ENCODE results near the gene BRCA1.
"Not testable (repeated sequence)": the region's sequence is repeated elsewhere in the genome, so short reads cannot be mapped to it uniquely, and the experiment has no call there.

Gene BRCA1

DNA sequence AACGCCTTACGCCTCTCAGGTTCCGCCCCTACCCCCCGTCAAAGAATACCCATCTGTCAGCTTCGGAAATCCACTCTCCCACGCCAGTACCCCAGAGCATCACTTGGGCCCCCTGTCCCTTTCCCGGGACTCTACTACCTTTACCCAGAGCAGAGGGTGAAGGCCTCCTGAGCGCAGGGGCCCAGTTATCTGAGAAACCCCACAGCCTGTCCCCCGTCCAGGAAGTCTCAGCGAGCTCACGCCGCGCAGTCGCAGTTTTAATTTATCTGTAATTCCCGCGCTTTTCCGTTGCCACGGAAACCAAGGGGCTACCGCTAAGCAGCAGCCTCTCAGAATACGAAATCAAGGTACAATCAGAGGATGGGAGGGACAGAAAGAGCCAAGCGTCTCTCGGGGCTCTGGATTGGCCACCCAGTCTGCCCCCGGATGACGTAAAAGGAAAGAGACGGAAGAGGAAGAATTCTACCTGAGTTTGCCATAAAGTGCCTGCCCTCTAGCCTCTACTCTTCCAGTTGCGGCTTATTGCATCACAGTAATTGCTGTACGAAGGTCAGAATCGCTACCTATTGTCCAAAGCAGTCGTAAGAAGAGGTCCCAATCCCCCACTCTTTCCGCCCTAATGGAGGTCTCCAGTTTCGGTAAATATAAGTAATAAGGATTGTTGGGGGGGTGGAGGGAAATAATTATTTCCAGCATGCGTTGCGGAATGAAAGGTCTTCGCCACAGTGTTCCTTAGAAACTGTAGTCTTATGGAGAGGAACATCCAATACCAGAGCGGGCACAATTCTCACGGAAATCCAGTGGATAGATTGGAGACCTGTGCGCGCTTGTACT is at the start of gene BRCA1:
TSS of gene BRCA1 (minus strand) at position 232 of the 834 bp plus-strand sequence. CDS start 1,268 bp downstream, outside the sequence.
- peak within 1 kb of the TSS; percentile 78 for H3K4me3 ChIP-seq (ENCODE audit: low read depth, low read length)
- TF ChIP-seq, protein P1, sequence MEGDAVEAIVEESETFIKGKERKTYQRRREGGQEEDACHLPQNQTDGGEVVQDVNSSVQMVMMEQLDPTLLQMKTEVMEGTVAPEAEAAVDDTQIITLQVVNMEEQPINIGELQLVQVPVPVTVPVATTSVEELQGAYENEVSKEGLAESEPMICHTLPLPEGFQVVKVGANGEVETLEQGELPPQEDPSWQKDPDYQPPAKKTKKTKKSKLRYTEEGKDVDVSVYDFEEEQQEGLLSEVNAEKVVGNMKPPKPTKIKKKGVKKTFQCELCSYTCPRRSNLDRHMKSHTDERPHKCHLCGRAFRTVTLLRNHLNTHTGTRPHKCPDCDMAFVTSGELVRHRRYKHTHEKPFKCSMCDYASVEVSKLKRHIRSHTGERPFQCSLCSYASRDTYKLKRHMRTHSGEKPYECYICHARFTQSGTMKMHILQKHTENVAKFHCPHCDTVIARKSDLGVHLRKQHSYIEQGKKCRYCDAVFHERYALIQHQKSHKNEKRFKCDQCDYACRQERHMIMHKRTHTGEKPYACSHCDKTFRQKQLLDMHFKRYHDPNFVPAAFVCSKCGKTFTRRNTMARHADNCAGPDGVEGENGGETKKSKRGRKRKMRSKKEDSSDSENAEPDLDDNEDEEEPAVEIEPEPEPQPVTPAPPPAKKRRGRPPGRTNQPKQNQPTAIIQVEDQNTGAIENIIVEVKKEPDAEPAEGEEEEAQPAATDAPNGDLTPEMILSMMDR (IDR thresholded peaks at IDR 0.05; ENCODE audit: low read depth, low read length): no peak
- TF ChIP-seq MAX (IDR thresholded peaks at IDR 0.05; ENCODE audit: low read depth, low read length) (no peak; the same call in none of the 2 replicates), POLR2A (IDR thresholded peaks at IDR 0.05; ENCODE audit: extremely low read depth, insufficient read length) (peak; percentile 68), MYC (IDR thresholded peaks at IDR 0.05; ENCODE audit: low read depth, low read length) (peak; percentile 42; the same call in 1 of the 2 replicates)
- peak; percentile 99 for DNase-seq (ENCODE audit: low read depth)

GRCh38 chr17:43171586-43172487 is 46.7 kb upstream of the BRCA1 start:
- peak; percentile 79 for DNase-seq (ENCODE audit: low read depth)
- TF ChIP-seq, protein P1 (IDR thresholded peaks at IDR 0.05; ENCODE audit: low read depth, low read length): peak; percentile 30
- no peak for TF ChIP-seq MAX (IDR thresholded peaks at IDR 0.05; ENCODE audit: low read depth, low read length)
- H3K4me3 ChIP-seq (ENCODE audit: low read depth, low read length): peak overlapping the region; percentile 96

- DNase-seq (ENCODE audit: low read depth): peak; percentile 99
- TF ChIP-seq POLR2A (IDR thresholded peaks at IDR 0.05; ENCODE audit: extremely low read depth, insufficient read length): peak; percentile 52
- peak; percentile 22; the same call in 1 of the 2 replicates for TF ChIP-seq MAX (IDR thresholded peaks at IDR 0.05; ENCODE audit: low read depth, low read length)
- no peak; the same call in 1 of the 2 replicates for TF ChIP-seq MYC (IDR thresholded peaks at IDR 0.05; ENCODE audit: low read depth, low read length)
- TF ChIP-seq, protein P1 (IDR thresholded peaks at IDR 0.05; ENCODE audit: low read depth, low read length): peak; percentile 25
- peak within 1 kb of the TSS; percentile 96 for H3K4me3 ChIP-seq (ENCODE audit: low read depth, low read length)
These were observed 45.8 kb upstream of the BRCA1 start, which contains the start of gene NBR1 for GRCh38 chr17:43170766-43171585. Gene NBR1, plus strand, starts transcription at chr17:43171214. Its CDS starts 4,586 bp downstream, at chr17:43175800.

- peak; percentile 95 for DNase-seq (ENCODE audit: low read depth)
- peak; percentile 24 for TF ChIP-seq POLR2A (IDR thresholded peaks at IDR 0.05; ENCODE audit: extremely low read depth, insufficient read length)
- TF ChIP-seq MAX (IDR thresholded peaks at IDR 0.05; ENCODE audit: low read depth, low read length): no peak
- peak overlapping the region; percentile 96 for H3K4me3 ChIP-seq (ENCODE audit: low read depth, low read length)
These were observed 45.1 kb upstream of the BRCA1 start for GRCh38 chr17:43170140-43170765.

- H3K4me3 ChIP-seq (ENCODE audit: low read depth, low read length): peak overlapping the region; percentile 96
- TF ChIP-seq MYC (IDR thresholded peaks at IDR 0.05; ENCODE audit: low read depth, low read length) (peak; percentile 49), MAX (IDR thresholded peaks at IDR 0.05; ENCODE audit: low read depth, low read length) (peak; percentile 50), POLR2A (IDR thresholded peaks at IDR 0.05; ENCODE audit: extremely low read depth, insufficient read length) (no peak)
- TF ChIP-seq, protein P1 (IDR thresholded peaks at IDR 0.05; ENCODE audit: low read depth, low read length): no peak
- peak; percentile 52 for DNase-seq (ENCODE audit: low read depth)
These were observed 44.5 kb upstream of the BRCA1 start for GRCh38 chr17:43169561-43170139.

- not testable (repeated sequence) for H3K4me3 ChIP-seq (ENCODE audit: low read depth, low read length); DNase-seq (ENCODE audit: low read depth)
These were observed 40.8 kb upstream of the BRCA1 start for GRCh38 chr17:43165971-43166370.

- H3K4me3 ChIP-seq (ENCODE audit: low read depth, low read length); DNase-seq (ENCODE audit: low read depth): not testable (repeated sequence)
These were observed 34.8 kb upstream of the BRCA1 start for GRCh38 chr17:43159957-43160356.

DNA sequence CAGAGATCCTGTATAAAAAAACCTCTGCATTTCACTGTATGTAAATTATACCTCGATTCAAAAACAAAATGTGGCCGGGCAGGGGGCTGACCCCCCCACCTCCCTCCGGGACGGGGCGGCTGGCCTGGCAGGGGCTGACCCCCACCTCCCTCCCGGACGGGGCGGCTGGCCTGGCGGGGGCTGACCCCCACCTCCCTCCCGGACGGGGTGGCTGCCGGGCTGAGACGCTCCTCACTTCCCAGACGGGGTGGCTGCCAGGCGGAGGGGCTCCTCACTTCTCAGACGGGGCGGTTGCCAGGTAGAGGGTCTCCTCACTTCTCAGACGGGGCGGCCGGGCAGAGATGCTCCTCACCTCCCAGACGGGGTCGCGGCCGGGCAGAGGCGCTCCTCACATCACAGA is 34.1 kb upstream of the BRCA1 start:
- H3K4me3 ChIP-seq (ENCODE audit: low read depth, low read length); DNase-seq (ENCODE audit: low read depth): not testable (repeated sequence)
